GM20431 (cell line): Measurements from ENCODE around the gene NOL6.
"Not testable (repeated sequence)": the region's sequence is repeated elsewhere in the genome, so short reads cannot be mapped to it uniquely, and the experiment has no call there.

Experiments
- in situ Hi-C: fragments of 300-500 bp; cut with MseI, MboI; formaldehyde crosslinking; loops from one replicate; pipeline ENCODE4 v1.15.0; 2020; ENCODE audit warnings: low sequenced_read_pairs; ENCODE audit not compliant: unreplicated experiment

The NOL6 gene

GRCh38 chr9:33473643-33474352 is at the start of gene NOL6:
Gene NOL6, minus strand, starts transcription at chr9:33473924. Its CDS starts 82 bp downstream, at chr9:33473842.
- in situ Hi-C loops: no loop called here

GRCh38 chr9:33521861-33522260 is 48.1 kb upstream of the NOL6 start:
- in situ Hi-C loops: not testable (repeated sequence)

GRCh38 chr9:33517934-33518577 is 44.3 kb upstream of the NOL6 start:
- in situ Hi-C loops: not testable (repeated sequence)

GRCh38 chr9:33517373-33517772 is 43.6 kb upstream of the NOL6 start:
- in situ Hi-C loops: no loop called here

GRCh38 chr9:33516397-33516796 is 42.7 kb upstream of the NOL6 start:
- in situ Hi-C loops: not testable (repeated sequence)

GRCh38 chr9:33515342-33515995 is 41.7 kb upstream of the NOL6 start:
- in situ Hi-C loops: not testable (repeated sequence)

GRCh38 chr9:33512535-33512934 is 38.8 kb upstream of the NOL6 start:
- in situ Hi-C loops: not testable (repeated sequence)

- in situ Hi-C loops: not testable (repeated sequence)
Observed at GRCh38 chr9:33511184-33511517, 37.4 kb upstream of the NOL6 start.

- in situ Hi-C loops: no loop called here
Observed at GRCh38 chr9:33510262-33511183, 36.8 kb upstream of the NOL6 start.

- in situ Hi-C loops: no loop called here
Observed at GRCh38 chr9:33506626-33507370, 33.1 kb upstream of the NOL6 start.

- in situ Hi-C loops: no loop called here
Observed at GRCh38 chr9:33498387-33498786, 24.7 kb upstream of the NOL6 start.

- in situ Hi-C loops: not testable (repeated sequence)
Observed at GRCh38 chr9:33493819-33494218, 20.1 kb upstream of the NOL6 start.

- in situ Hi-C loops: no loop called here
Observed at GRCh38 chr9:33489066-33489465, 15.3 kb upstream of the NOL6 start.

- in situ Hi-C loops: not testable (repeated sequence)
Observed at GRCh38 chr9:33485312-33485711, 11.6 kb upstream of the NOL6 start.

- in situ Hi-C loops: no loop called here
Observed at GRCh38 chr9:33480976-33481375, 7.3 kb upstream of the NOL6 start.

- in situ Hi-C loops: no loop called here
Observed at GRCh38 chr9:33480106-33480505, 6.4 kb upstream of the NOL6 start.

GRCh38 chr9:33476503-33476902 is 2.8 kb upstream of the NOL6 start:
- in situ Hi-C loops: no loop called here

- in situ Hi-C loops: no loop called here
Observed at GRCh38 chr9:33475357-33475756, 1.6 kb upstream of the NOL6 start.

GRCh38 chr9:33472881-33473615 is 676 bp downstream of the NOL6 start:
- in situ Hi-C loops: no loop called here
